NCI-H1105 treated with DMSO at 0.1 percent for 48 hours (cell line): ENCODE data around the gene KIF15.

ENCODE experiments used
- DNase-seq: peaks from one replicate; lab custom pipeline; 2025; lab: John Stamatoyannopoulos, UW

Gene KIF15

DNA sequence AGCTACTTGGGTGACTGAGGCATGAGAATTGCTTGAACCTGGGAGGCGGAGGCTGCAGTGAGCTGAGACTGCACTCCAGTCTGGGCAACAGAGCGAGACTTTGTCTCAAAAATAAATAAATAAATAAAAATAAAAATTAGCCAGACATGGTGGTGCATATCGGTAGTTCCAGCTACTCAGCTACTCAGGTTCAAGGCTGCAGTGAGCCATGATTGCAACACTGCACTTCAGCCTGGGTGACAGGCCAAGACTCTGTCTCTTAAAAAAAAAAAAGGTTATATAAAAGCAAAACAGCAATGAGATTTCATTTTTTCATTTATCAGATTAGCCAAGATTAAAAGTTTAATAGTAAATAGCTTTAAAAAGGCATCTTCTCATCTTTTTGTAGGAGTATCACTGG, 115.7 kb downstream of the KIF15 start:
- DNase-seq: no peak

DNA sequence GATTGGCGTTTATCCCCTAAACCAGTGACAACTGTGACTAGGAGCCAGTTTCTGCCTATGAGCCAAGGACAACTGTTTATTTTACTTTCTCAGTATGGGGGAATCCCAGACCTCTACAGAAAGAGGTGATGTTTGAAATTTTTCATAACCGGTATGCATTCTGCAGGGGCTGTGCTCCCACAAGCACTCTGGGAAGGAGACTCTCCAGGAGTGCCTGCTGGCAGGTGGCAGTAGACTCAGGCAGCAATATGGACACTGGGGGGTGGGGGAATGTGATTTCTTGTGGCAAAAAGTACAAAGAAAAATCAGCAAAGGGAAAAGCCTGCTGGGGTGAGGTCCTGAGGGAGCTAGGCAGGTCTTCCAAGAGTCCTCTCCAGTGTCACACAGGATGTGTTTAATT, 118.7 kb downstream of the KIF15 start:
- no peak for DNase-seq

GRCh38 chr3:44883213-44883955, 121.8 kb downstream of the KIF15 start:
- no peak for DNase-seq

GRCh38 chr3:44883999-44884431, 122.4 kb downstream of the KIF15 start:
- no peak for DNase-seq

DNA sequence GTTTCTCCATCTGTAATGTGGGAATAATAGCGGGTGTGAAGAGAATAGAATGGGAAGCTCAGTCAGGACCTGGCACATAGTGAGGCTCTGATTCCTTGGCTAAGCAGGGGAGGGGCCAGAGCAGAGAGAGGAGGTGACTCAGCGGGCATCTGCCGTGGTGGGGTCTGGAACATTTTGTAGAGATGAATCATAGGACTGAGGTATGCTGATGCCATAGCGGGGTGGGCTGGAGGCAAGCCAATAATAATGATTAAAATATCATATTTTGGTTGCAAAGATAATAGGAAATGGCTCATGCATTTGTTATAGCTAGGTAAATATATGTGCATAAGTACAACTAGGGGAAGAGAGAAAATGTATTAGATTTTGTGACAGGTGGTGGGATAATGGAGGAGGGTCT, 124.0 kb downstream of the KIF15 start:
- no peak for DNase-seq

- no peak for DNase-seq
These were observed 125.0 kb downstream of the KIF15 start for GRCh38 chr3:44886561-44886960.

DNA sequence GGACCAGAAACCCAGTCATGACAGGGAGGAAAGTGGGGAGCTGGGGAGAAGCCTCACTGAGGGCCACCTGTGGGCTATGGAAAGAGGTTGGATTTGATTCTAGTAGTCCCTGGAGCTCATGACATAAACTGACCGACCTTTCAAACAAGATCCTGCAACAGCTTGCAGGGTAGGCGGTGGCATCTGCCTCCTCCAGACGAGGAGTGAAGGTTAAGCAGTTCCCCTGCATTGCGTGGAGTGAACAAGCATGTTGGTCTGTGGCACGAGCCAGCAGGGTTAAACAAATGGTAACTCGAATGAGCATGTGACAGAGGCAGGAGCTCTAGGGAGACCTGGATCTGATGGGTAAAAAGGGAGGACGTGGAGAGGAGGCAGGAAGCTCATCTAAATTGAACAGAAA, 125.5 kb downstream of the KIF15 start:
- DNase-seq: no peak

DNA sequence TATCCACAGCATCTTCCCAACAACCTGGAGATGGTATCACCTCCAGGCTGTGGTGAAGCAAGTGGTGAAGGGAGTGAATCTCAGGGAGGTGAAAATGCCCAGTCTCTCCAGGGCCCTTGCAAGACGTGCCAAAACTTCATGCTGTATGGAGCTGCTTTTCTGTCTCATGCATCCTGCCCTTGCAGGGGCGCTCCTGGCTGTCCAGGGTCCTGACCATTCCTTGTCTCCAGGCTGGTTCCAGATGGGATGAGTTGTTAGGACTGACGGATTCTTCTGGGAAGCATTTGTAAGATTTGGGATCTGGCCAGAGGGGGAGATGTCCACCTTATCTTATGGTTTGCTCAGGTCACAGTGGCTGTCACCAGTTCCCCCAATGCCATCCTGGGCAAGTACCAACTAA, 128.7 kb downstream of the KIF15 start:
- no peak for DNase-seq

GRCh38 chr3:44890852-44891251, 129.3 kb downstream of the KIF15 start:
- no peak for DNase-seq

- no peak for DNase-seq
These were observed 131.1 kb downstream of the KIF15 start for GRCh38 chr3:44892689-44893088.

GRCh38 chr3:44893097-44893496, 131.5 kb downstream of the KIF15 start:
- DNase-seq: no peak

- no peak for DNase-seq
These were observed 132.9 kb downstream of the KIF15 start for GRCh38 chr3:44894485-44894884.

GRCh38 chr3:44896440-44896839, 134.8 kb downstream of the KIF15 start:
- DNase-seq: no peak

GRCh38 chr3:44899683-44900367, 138.2 kb downstream of the KIF15 start:
- no peak for DNase-seq

- no peak for DNase-seq
These were observed 141.0 kb downstream of the KIF15 start for GRCh38 chr3:44902628-44903027.
